GM23338 (cell line): ENCODE measurements around the gene ANKRD49.

Experiments
- CREB1 ChIP-seq: fragments of 250-450 bp; sonication (Bioruptor Pico); IDR thresholded peaks from 2 replicates; pipeline ENCODE4 v1.5.0; 2020; ENCODE audit warnings: low read depth, mild to moderate bottlenecking, moderate library complexity
- CTCF ChIP-seq, 2 experiments: fragments of 200-600 bp in 1 of 2; sonication (generic) in 1 of 2; conservative IDR thresholded peaks; 2 replicates each; pipeline versions ENCODE4 v1.5.1 to v1.6.1; 2016 to 2017; ENCODE audit warnings: antibody characterized with exemption in 2 of 2, low read depth in 2 of 2, mild to moderate bottlenecking in 2 of 2, moderate library complexity in 1 of 2
- EZH2 ChIP-seq: fragments of 200-600 bp; sonication (generic); IDR thresholded peaks from one replicate; pipeline ENCODE4 v1.8.0; 2017; ENCODE audit warnings: antibody characterized with exemption, mild to moderate bottlenecking, low read depth; ENCODE audit not compliant: unreplicated experiment
- EZH2phosphoT487 ChIP-seq: fragments of 200-600 bp; sonication (generic); IDR thresholded peaks from one replicate; pipeline ENCODE4 v1.8.1; 2018; ENCODE audit warnings: antibody characterized with exemption; ENCODE audit not compliant: unreplicated experiment
- JUNB ChIP-seq: IDR thresholded peaks from one replicate; pipeline ENCODE4 v1.6.1; 2016; ENCODE audit warnings: antibody characterized with exemption; ENCODE audit not compliant: unreplicated experiment
- NANOG ChIP-seq: IDR thresholded peaks from 2 replicates; pipeline ENCODE4 v1.6.1; 2016; ENCODE audit warnings: antibody characterized with exemption, borderline replicate concordance
- POLR2AphosphoS5 ChIP-seq: IDR thresholded peaks from 2 replicates; pipeline ENCODE4 v1.6.1; 2016; ENCODE audit warnings: antibody characterized with exemption, low read depth
- STAT1 ChIP-seq: IDR thresholded peaks from one replicate; pipeline ENCODE4 v1.6.1; 2016; ENCODE audit warnings: antibody characterized with exemption; ENCODE audit not compliant: unreplicated experiment
- ZNF331 ChIP-seq: fragments of 250-450 bp; sonication (Bioruptor Pico); IDR thresholded peaks from 2 replicates; pipeline ENCODE4 v1.5.0; 2020; ENCODE audit warnings: low read depth, mild to moderate bottlenecking, moderate library complexity
- TF ChIP-seq, protein P1 (sequence below): IDR thresholded peaks from one replicate; pipeline ENCODE4 v1.6.1; 2018; ENCODE audit warnings: antibody characterized with exemption; ENCODE audit not compliant: unreplicated experiment
- TF ChIP-seq, protein P2 (sequence below): fragments of 250-450 bp; sonication (Bioruptor Pico); IDR thresholded peaks from 2 replicates; pipeline ENCODE4 v1.5.0; 2020; ENCODE audit warnings: mild to moderate bottlenecking, moderate library complexity
- TF ChIP-seq, protein P3 (sequence below): IDR thresholded peaks from 2 replicates; pipeline ENCODE4 v1.6.1; 2016; ENCODE audit warnings: antibody characterized with exemption

GRCh38 chr11:94539420-94539819 is 45.6 kb downstream of the ANKRD49 start:
- no peak for TF ChIP-seq CTCF (conservative IDR thresholded peaks at IDR 0.05; ENCODE audit: low read depth in 2 of 2)
- no peak for TF ChIP-seq CREB1
- TF ChIP-seq, protein P1, sequence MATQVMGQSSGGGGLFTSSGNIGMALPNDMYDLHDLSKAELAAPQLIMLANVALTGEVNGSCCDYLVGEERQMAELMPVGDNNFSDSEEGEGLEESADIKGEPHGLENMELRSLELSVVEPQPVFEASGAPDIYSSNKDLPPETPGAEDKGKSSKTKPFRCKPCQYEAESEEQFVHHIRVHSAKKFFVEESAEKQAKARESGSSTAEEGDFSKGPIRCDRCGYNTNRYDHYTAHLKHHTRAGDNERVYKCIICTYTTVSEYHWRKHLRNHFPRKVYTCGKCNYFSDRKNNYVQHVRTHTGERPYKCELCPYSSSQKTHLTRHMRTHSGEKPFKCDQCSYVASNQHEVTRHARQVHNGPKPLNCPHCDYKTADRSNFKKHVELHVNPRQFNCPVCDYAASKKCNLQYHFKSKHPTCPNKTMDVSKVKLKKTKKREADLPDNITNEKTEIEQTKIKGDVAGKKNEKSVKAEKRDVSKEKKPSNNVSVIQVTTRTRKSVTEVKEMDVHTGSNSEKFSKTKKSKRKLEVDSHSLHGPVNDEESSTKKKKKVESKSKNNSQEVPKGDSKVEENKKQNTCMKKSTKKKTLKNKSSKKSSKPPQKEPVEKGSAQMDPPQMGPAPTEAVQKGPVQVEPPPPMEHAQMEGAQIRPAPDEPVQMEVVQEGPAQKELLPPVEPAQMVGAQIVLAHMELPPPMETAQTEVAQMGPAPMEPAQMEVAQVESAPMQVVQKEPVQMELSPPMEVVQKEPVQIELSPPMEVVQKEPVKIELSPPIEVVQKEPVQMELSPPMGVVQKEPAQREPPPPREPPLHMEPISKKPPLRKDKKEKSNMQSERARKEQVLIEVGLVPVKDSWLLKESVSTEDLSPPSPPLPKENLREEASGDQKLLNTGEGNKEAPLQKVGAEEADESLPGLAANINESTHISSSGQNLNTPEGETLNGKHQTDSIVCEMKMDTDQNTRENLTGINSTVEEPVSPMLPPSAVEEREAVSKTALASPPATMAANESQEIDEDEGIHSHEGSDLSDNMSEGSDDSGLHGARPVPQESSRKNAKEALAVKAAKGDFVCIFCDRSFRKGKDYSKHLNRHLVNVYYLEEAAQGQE, result no peak
- no peak for TF ChIP-seq EZH2
- no peak for TF ChIP-seq JUNB
- TF ChIP-seq POLR2AphosphoS5, result no peak
- TF ChIP-seq EZH2phosphoT487, result no peak
- TF ChIP-seq STAT1, result no peak
- no peak for TF ChIP-seq NANOG
- TF ChIP-seq ZNF331 (CRISPR knock-in tag), result no peak
- TF ChIP-seq, protein P2, sequence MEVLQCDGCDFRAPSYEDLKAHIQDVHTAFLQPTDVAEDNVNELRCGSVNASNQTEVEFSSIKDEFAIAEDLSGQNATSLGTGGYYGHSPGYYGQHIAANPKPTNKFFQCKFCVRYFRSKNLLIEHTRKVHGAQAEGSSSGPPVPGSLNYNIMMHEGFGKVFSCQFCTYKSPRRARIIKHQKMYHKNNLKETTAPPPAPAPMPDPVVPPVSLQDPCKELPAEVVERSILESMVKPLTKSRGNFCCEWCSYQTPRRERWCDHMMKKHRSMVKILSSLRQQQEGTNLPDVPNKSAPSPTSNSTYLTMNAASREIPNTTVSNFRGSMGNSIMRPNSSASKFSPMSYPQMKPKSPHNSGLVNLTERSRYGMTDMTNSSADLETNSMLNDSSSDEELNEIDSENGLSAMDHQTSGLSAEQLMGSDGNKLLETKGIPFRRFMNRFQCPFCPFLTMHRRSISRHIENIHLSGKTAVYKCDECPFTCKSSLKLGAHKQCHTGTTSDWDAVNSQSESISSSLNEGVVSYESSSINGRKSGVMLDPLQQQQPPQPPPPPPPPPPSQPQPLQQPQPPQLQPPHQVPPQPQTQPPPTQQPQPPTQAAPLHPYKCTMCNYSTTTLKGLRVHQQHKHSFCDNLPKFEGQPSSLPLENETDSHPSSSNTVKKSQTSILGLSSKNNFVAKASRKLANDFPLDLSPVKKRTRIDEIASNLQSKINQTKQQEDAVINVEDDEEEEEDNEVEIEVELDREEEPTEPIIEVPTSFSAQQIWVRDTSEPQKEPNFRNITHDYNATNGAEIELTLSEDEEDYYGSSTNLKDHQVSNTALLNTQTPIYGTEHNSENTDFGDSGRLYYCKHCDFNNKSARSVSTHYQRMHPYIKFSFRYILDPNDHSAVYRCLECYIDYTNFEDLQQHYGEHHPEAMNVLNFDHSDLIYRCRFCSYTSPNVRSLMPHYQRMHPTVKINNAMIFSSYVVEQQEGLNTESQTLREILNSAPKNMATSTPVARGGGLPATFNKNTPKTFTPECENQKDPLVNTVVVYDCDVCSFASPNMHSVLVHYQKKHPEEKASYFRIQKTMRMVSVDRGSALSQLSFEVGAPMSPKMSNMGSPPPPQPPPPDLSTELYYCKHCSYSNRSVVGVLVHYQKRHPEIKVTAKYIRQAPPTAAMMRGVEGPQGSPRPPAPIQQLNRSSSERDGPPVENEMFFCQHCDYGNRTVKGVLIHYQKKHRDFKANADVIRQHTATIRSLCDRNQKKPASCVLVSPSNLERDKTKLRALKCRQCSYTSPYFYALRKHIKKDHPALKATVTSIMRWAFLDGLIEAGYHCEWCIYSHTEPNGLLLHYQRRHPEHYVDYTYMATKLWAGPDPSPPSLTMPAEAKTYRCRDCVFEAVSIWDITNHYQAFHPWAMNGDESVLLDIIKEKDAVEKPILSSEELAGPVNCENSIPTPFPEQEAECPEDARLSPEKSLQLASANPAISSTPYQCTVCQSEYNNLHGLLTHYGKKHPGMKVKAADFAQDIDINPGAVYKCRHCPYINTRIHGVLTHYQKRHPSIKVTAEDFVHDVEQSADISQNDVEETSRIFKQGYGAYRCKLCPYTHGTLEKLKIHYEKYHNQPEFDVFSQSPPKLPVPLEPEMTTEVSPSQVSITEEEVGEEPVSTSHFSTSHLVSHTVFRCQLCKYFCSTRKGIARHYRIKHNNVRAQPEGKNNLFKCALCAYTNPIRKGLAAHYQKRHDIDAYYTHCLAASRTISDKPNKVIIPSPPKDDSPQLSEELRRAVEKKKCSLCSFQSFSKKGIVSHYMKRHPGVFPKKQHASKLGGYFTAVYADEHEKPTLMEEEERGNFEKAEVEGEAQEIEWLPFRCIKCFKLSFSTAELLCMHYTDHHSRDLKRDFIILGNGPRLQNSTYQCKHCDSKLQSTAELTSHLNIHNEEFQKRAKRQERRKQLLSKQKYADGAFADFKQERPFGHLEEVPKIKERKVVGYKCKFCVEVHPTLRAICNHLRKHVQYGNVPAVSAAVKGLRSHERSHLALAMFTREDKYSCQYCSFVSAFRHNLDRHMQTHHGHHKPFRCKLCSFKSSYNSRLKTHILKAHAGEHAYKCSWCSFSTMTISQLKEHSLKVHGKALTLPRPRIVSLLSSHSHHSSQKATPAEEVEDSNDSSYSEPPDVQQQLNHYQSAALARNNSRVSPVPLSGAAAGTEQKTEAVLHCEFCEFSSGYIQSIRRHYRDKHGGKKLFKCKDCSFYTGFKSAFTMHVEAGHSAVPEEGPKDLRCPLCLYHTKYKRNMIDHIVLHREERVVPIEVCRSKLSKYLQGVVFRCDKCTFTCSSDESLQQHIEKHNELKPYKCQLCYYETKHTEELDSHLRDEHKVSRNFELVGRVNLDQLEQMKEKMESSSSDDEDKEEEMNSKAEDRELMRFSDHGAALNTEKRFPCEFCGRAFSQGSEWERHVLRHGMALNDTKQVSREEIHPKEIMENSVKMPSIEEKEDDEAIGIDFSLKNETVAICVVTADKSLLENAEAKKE, result no peak
- TF ChIP-seq, protein P3, sequence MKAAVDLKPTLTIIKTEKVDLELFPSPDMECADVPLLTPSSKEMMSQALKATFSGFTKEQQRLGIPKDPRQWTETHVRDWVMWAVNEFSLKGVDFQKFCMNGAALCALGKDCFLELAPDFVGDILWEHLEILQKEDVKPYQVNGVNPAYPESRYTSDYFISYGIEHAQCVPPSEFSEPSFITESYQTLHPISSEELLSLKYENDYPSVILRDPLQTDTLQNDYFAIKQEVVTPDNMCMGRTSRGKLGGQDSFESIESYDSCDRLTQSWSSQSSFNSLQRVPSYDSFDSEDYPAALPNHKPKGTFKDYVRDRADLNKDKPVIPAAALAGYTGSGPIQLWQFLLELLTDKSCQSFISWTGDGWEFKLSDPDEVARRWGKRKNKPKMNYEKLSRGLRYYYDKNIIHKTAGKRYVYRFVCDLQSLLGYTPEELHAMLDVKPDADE, result no peak
